Hippocampal formation (tissue), 2 donors: ENCODE data around the gene SMARCA4.
"Not testable (repeated sequence)": the region's sequence is repeated elsewhere in the genome, so short reads cannot be mapped to it uniquely, and the experiment has no call there.

Experiments
- DNase-seq, 2 donors: peaks; one replicate each; lab custom pipeline; 2025; lab: John Stamatoyannopoulos, UW

Gene SMARCA4

GRCh38 chr19:11066326-11066725, 105.5 kb downstream of the SMARCA4 start:
- no peak for DNase-seq

GRCh38 chr19:11067356-11068113, 106.7 kb downstream of the SMARCA4 start:
- DNase-seq: no peak

- DNase-seq: no peak
Measured at GRCh38 chr19:11069561-11069960, 108.7 kb downstream of the SMARCA4 start.

- DNase-seq: no peak
Measured at GRCh38 chr19:11070123-11070522, 109.3 kb downstream of the SMARCA4 start.

GRCh38 chr19:11073568-11073967, 112.7 kb downstream of the SMARCA4 start:
- no peak for DNase-seq

GRCh38 chr19:11076792-11077191, 116.0 kb downstream of the SMARCA4 start:
- DNase-seq: not testable (repeated sequence)

- DNase-seq: no peak
Measured at GRCh38 chr19:11078893-11079292, 118.1 kb downstream of the SMARCA4 start.

GRCh38 chr19:11079999-11080398, 119.2 kb downstream of the SMARCA4 start:
- DNase-seq: no peak

GRCh38 chr19:11087870-11088505, 127.2 kb downstream of the SMARCA4 start:
- DNase-seq: no peak

- peak; percentile 21 to 26 for DNase-seq
Measured at GRCh38 chr19:11088506-11089253, 127.8 kb downstream of the SMARCA4 start.

- DNase-seq: peak; percentile 52 to 63
Measured at GRCh38 chr19:11089254-11090013, 128.6 kb downstream of the SMARCA4 start, which contains the start of gene LDLR. Gene LDLR (plus strand): TSS chr19:11089463. CDS start chr19:11089549, 86 bp downstream.

GRCh38 chr19:11090014-11090263, 129.1 kb downstream of the SMARCA4 start:
- DNase-seq: not testable (repeated sequence)

GRCh38 chr19:11090264-11090996, 129.6 kb downstream of the SMARCA4 start:
- DNase-seq: peak; percentile 92 to 94

GRCh38 chr19:11090997-11091702, 130.3 kb downstream of the SMARCA4 start:
- DNase-seq: peak in 1 of 2 donors; percentile 65

- peak in 1 of 2 donors; percentile 65 for DNase-seq
Measured at GRCh38 chr19:11091703-11092153, 130.9 kb downstream of the SMARCA4 start.

- DNase-seq: peak in 1 of 2 donors; percentile 22
Measured at GRCh38 chr19:11092181-11092538, 131.3 kb downstream of the SMARCA4 start.

GRCh38 chr19:11093689-11094238, 132.9 kb downstream of the SMARCA4 start:
- DNase-seq: no peak

GRCh38 chr19:11094520-11094894, 133.7 kb downstream of the SMARCA4 start:
- no peak for DNase-seq

- DNase-seq: no peak
Measured at GRCh38 chr19:11096210-11096841, 135.5 kb downstream of the SMARCA4 start.

- not testable (repeated sequence) for DNase-seq
Measured at GRCh38 chr19:11097367-11097766, 136.5 kb downstream of the SMARCA4 start.
